Right atrium auricular region (tissue), 2 donors: ENCODE measurements around the gene BCHE. TPM values are rescaled to one million over a fixed set of nuclear protein-coding genes. Genes with fewer than 3 reads are reported as not detected.
"Not testable (repeated sequence)": the region's sequence is repeated elsewhere in the genome, so short reads cannot be mapped to it uniquely, and the experiment has no call there.

Source experiments
- DNase-seq: peaks from one replicate; pipeline ENCODE4 v3.0.0-alpha.2; 2019; ENCODE audit warnings: low spot score
- H3K27ac ChIP-seq, 2 donors: fragments of 200-600 bp; sonication (generic); 1 replicate in 1 of 2; 2 replicates in 1 of 2; pipeline ENCODE4 v1.5.1; 2016 to 2019
- H3K27me3 ChIP-seq, 2 donors: fragments of 200-600 bp; sonication (generic); one replicate each; pipeline versions ENCODE4 v1.5.1 to v1.6.0; 2017 to 2019
- H3K36me3 ChIP-seq: fragments of 200-600 bp; sonication (generic); one replicate; pipeline ENCODE4 v1.5.1; 2016
- H3K4me1 ChIP-seq, 2 donors: fragments of 200-600 bp; sonication (generic); one replicate each; pipeline versions ENCODE4 v1.5.1 to v1.6.0; 2017 to 2019
- H3K4me3 ChIP-seq, 2 donors: fragments of 200-600 bp; sonication (generic); 1 replicate in 1 of 2; 2 replicates in 1 of 2; pipeline ENCODE4 v1.5.1; 2017 to 2019; ENCODE audit warnings: mild to moderate bottlenecking in 1 of 2, moderate library complexity in 1 of 2
- H3K9me3 ChIP-seq, 2 donors: fragments of 200-600 bp; sonication (generic); one replicate each; pipeline ENCODE4 v1.5.1; 2019
- total RNA-seq, 2 donors: library from RNA; depleted of rRNA; stranded (reverse); fragments of >200 nt; gene quantifications; one replicate each; pipeline ENCODE4 v1.1.0, GENCODE V29; 2016
- TF ChIP-seq, protein P1 (sequence below), 2 donors: fragments of 200-600 bp; sonication (generic); IDR thresholded peaks; one replicate each; pipeline ENCODE4 v1.5.1; 2019; ENCODE audit warnings: antibody characterized with exemption in 2 of 2

BCHE gene
- total RNA-seq, 2 donors from 2014 or later, result 13.5 to 31.8 TPM

DNA sequence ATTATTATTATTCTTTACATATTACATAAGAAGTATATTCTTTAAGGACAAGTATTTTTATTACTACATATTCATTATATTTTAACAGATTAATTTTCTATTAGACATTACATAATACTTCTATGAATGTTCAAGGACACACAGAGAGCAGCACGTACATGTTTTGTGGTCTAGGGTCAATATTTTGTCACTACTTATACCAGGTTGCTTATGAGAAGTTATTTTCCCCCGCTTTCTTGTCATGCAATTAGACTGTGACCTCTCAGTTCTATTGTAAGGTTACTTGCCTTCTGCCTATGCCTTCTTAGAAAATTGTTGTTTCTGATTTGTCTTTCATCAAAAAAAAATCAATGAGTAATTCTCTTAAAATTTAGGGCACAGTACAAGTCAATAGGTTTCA lies 21.5 kb downstream of the BCHE start:
- Histone ChIP-seq H3K36me3 (no peaks in the 10 kb centered on the region), H3K4me1 (no peaks in the 10 kb centered on the region), H3K27ac (no peak overlapping the region), H3K4me3 (no peak overlapping the region), H3K9me3 (no peaks in the 10 kb centered on the region), H3K27me3 (no peaks in the 10 kb centered on the region)
- TF ChIP-seq, protein P1, sequence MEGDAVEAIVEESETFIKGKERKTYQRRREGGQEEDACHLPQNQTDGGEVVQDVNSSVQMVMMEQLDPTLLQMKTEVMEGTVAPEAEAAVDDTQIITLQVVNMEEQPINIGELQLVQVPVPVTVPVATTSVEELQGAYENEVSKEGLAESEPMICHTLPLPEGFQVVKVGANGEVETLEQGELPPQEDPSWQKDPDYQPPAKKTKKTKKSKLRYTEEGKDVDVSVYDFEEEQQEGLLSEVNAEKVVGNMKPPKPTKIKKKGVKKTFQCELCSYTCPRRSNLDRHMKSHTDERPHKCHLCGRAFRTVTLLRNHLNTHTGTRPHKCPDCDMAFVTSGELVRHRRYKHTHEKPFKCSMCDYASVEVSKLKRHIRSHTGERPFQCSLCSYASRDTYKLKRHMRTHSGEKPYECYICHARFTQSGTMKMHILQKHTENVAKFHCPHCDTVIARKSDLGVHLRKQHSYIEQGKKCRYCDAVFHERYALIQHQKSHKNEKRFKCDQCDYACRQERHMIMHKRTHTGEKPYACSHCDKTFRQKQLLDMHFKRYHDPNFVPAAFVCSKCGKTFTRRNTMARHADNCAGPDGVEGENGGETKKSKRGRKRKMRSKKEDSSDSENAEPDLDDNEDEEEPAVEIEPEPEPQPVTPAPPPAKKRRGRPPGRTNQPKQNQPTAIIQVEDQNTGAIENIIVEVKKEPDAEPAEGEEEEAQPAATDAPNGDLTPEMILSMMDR (IDR thresholded peaks at IDR 0.05), result no peak
- DNase-seq, result no peak

DNA sequence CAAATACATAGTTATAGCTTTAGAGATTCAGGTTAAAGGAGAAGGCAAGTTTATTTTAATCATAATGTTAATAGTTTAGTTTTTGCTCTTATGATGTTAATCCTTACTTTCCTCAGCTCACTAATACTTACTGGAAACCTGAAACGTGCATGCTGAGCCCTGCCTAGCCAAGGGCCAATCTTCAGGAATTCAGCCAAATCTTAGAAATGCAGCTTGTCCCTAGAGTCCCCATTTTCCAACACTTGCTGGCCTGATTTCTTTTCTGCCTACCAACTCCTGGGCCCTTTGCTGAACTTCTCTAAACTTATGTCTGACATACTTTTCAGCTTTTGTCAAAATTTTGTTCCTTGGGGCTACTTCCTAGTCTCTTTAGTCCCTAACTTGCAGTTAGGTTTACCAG lies 22.8 kb downstream of the BCHE start:
- no peak for DNase-seq
- Histone ChIP-seq H3K4me3 (no peak overlapping the region), H3K36me3 (no peaks in the 10 kb centered on the region), H3K4me1 (no peaks in the 10 kb centered on the region), H3K27me3 (no peaks in the 10 kb centered on the region), H3K27ac (no peak overlapping the region), H3K9me3 (no peaks in the 10 kb centered on the region)
- TF ChIP-seq, protein P1 (IDR thresholded peaks at IDR 0.05), result no peak

DNA sequence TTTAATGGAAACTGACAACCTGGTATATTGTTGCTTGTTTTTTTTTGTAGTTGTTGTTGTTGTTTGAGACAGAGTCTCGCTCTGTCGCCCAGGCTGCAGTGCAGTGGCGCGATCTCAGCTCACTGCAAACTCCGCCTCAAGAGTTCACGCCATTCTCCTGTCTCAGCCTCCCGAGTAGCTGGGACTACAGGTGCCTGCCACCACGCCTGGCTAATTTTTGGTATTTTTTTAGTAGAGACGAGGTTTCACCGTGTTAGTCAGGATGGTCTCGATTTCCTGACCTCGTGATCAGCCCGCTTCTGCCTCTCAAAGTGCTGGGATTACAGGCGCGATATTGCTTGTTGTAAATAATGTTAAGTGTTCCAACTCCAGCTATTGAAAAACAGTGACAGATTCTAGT lies 29.3 kb downstream of the BCHE start:
- H3K4me1 ChIP-seq, H3K27ac ChIP-seq, H3K27me3 ChIP-seq, DNase-seq, H3K36me3 ChIP-seq, H3K9me3 ChIP-seq, H3K4me3 ChIP-seq: not testable (repeated sequence)

DNA sequence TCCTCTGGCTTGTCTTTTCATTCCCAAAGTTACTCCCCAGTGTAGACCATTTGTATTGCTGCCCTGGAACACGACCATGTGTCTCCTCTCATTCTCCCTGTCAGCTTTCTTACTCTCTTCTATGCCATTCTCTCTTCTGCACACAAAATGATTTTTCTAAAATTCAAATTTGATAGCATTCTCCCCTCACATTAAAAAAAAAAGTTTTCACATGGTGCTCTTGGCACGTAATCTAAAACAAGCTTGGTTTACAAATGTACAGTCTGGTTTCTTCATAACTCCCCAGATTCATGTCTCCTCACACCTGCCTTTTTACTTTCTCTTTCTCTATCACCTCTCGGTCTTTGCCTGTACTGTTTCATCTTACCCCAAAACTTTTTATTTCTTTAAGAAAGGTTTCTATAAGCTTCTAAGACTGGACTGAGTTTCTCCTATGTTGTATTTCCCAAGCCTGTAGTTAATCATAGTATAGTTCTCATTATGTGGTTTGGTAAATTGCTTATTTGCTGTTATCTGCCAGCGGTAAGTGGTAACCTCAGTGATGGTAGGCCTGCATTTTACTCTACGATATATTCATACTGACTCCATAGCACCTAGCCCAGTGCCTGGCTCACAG lies 31.2 kb downstream of the BCHE start:
- Histone ChIP-seq H3K27ac (no peak overlapping the region), H3K36me3 (no peaks in the 10 kb centered on the region), H3K4me3 (no peak overlapping the region), H3K27me3 (no peaks in the 10 kb centered on the region), H3K4me1 (no peaks in the 10 kb centered on the region), H3K9me3 (no peaks in the 10 kb centered on the region)
- DNase-seq, result no peak
- TF ChIP-seq, protein P1 (IDR thresholded peaks at IDR 0.05), result no peak

DNA sequence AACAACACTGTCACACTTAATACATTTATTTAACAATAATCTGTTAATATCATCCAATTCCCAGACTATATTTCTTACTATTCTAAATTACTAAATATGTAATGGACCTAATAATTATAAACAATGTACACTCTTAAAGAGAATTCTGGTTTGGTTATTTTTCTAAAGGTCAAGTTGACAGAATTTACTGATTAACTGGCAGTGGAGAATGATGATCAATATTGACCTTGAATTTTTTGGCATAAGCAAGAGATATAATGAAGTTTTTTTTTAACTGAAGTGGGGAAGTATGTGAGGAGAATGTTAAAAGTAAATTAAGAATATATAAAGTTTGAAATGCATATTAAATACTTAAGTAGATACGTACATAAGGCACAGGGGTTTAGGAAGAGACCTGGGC lies 33.8 kb downstream of the BCHE start:
- Histone ChIP-seq H3K36me3 (no peaks in the 10 kb centered on the region), H3K4me1 (no peaks in the 10 kb centered on the region), H3K27me3 (no peaks in the 10 kb centered on the region), H3K27ac (no peak overlapping the region), H3K9me3 (no peaks in the 10 kb centered on the region), H3K4me3 (no peak overlapping the region)
- DNase-seq, result no peak
- TF ChIP-seq, protein P1 (IDR thresholded peaks at IDR 0.05), result no peak

DNA sequence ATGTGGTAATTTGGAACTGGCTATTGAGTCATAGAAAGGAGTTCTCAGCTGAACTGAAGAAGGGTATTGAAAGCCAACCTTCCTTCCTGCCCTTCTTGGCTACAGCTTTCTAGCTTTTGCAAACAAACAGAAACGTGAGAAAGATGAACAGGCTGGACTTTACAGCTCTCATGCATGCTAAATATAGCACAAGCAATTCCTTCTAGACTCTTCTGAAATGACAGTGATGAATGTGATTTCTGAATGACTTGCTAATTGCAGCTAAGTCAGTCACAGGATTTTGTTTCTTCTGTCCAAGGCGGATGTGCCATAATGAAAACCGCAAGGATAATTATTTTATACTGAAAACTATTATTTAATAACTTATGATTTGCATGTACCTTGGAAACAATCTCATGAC lies 36.3 kb downstream of the BCHE start:
- H3K9me3 ChIP-seq, result no peaks in the 10 kb centered on the region
- H3K27ac ChIP-seq, result no peak overlapping the region
- H3K4me1 ChIP-seq, result no peaks in the 10 kb centered on the region
- DNase-seq, result no peak
- TF ChIP-seq, protein P1 (IDR thresholded peaks at IDR 0.05), result no peak
- no peaks in the 10 kb centered on the region for H3K36me3 ChIP-seq
- H3K4me3 ChIP-seq, result no peak overlapping the region
- H3K27me3 ChIP-seq, result no peaks in the 10 kb centered on the region
